OCI-LY1 (cell line): ENCODE data around the gene CRYGA.
A peak's percentile ranks its signal among the peaks of the same experiment; 100 is the strongest.

Experiments used
- H2AFZ ChIP-seq: fragments of 200-600 bp; sonication (generic), shearing (Covaris generic); 2 replicates; pipeline ENCODE4 v1.6.0; 2014; ENCODE audit warnings: antibody characterized with exemption, mild to moderate bottlenecking, low read length
- H3F3A ChIP-seq: fragments of 200-600 bp; sonication (generic), shearing (Covaris generic); 2 replicates; pipeline ENCODE4 v1.6.0; 2014; ENCODE audit warnings: mild to moderate bottlenecking, antibody characterized with exemption, low read length, moderate library complexity; ENCODE audit not compliant: insufficient read depth
- H3K27ac ChIP-seq: fragments of 200-600 bp; sonication (generic); 2 replicates; pipeline ENCODE4 v1.5.1; 2014; ENCODE audit warnings: low read length, mixed run types, mild to moderate bottlenecking, low read depth; ENCODE audit not compliant: poor library complexity, severe bottlenecking
- H3K27me3 ChIP-seq: fragments of 200-600 bp; sonication (generic); 2 replicates; pipeline ENCODE4 v1.6.0; 2014; ENCODE audit warnings: antibody characterized with exemption, mild to moderate bottlenecking, low read length, moderate library complexity; ENCODE audit not compliant: insufficient read depth
- H3K36me3 ChIP-seq: fragments of 200-600 bp; sonication (generic); 2 replicates; pipeline ENCODE4 v1.6.1; 2014; ENCODE audit warnings: mild to moderate bottlenecking, antibody characterized with exemption, low read length, moderate library complexity, mixed read lengths; ENCODE audit not compliant: insufficient read depth
- H3K4me1 ChIP-seq: fragments of 200-600 bp; sonication (generic); 2 replicates; pipeline ENCODE4 v1.5.1; 2014; ENCODE audit warnings: mild to moderate bottlenecking, low read length, moderate library complexity; ENCODE audit not compliant: insufficient read depth, severe bottlenecking
- H3K4me2 ChIP-seq: fragments of 200-600 bp; sonication (generic), shearing (Covaris generic); 2 replicates; pipeline ENCODE4 v1.6.1; 2014; ENCODE audit warnings: low read length
- H3K4me3 ChIP-seq: fragments of 200-600 bp; sonication (generic); 2 replicates; pipeline ENCODE4 v1.5.1; 2014; ENCODE audit warnings: low read length, low read depth, mild to moderate bottlenecking, mixed read lengths; ENCODE audit not compliant: poor library complexity, severe bottlenecking
- H3K79me2 ChIP-seq: fragments of 200-600 bp; shearing (Covaris generic); 2 replicates; pipeline ENCODE4 v1.6.1; 2016; ENCODE audit warnings: mixed run types, low read length, mixed read lengths; ENCODE audit not compliant: insufficient read depth
- H3K9ac ChIP-seq: fragments of 200-600 bp; sonication (generic), shearing (Covaris generic); 2 replicates; pipeline ENCODE4 v1.6.1; 2014; ENCODE audit warnings: mild to moderate bottlenecking, low read length, mixed read lengths
- H3K9me2 ChIP-seq: fragments of 200-600 bp; sonication (generic), shearing (Covaris generic); 2 replicates; pipeline ENCODE4 v1.6.1; 2014; ENCODE audit warnings: low read depth, mild to moderate bottlenecking, low read length, mixed read lengths
- H3K9me3 ChIP-seq: fragments of 200-600 bp; shearing (Covaris generic); 2 replicates; pipeline ENCODE4 v1.6.1; 2014; ENCODE audit warnings: low read length, mixed read lengths
- H4K20me1 ChIP-seq: fragments of 200-600 bp; sonication (generic), shearing (Covaris generic); 2 replicates; pipeline ENCODE4 v1.6.0; 2016; ENCODE audit warnings: mild to moderate bottlenecking, low read length; ENCODE audit not compliant: insufficient read depth
- EZH2 ChIP-seq: fragments of 200-600 bp; sonication (generic), shearing (Covaris generic); IDR thresholded peaks from 2 replicates; pipeline ENCODE4 v1.8.0; 2017; ENCODE audit warnings: borderline replicate concordance, mixed run types, mild to moderate bottlenecking, antibody characterized with exemption, low read length, moderate library complexity, mixed read lengths
- TF ChIP-seq, protein P1 (sequence below): fragments of 200-600 bp; sonication (generic), shearing (Covaris generic); IDR thresholded peaks from 2 replicates; pipeline ENCODE4 v1.5.1; 2017; ENCODE audit warnings: mild to moderate bottlenecking, antibody characterized with exemption, low read length, moderate library complexity, mixed read lengths

The CRYGA gene

DNA sequence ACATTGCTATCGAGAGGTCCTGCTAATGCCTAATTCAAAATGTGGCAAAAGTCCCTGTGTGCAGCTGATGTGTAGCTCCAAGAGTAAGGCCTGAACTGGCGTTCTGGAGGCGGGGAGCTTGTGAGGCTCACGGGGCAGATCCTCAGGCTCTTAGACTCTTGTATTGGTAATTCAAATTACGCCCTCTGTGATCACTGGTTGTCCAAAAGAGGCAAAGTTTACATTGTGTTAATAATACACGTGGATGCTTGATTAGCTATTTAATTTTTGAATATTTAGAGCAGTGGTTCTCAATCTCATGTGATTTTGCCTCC lies 12.4 kb upstream of the CRYGA start:
- Histone ChIP-seq H3K9ac (no peak overlapping the region), H3K9me2 (no peaks in the 10 kb centered on the region), H3F3A (no peaks in the 10 kb centered on the region), H3K36me3 (no peaks in the 10 kb centered on the region), H3K4me1 (no peaks in the 10 kb centered on the region), H3K9me3 (no peaks in the 10 kb centered on the region), H4K20me1 (no peaks in the 10 kb centered on the region), H2AFZ (no peak overlapping the region), H3K4me3 (no peak overlapping the region), H3K27me3 (no peaks in the 10 kb centered on the region), H3K4me2 (no peak overlapping the region), H3K79me2 (no peaks in the 10 kb centered on the region), H3K27ac (no peak overlapping the region)
- TF ChIP-seq EZH2: no peak
- TF ChIP-seq, protein P1, sequence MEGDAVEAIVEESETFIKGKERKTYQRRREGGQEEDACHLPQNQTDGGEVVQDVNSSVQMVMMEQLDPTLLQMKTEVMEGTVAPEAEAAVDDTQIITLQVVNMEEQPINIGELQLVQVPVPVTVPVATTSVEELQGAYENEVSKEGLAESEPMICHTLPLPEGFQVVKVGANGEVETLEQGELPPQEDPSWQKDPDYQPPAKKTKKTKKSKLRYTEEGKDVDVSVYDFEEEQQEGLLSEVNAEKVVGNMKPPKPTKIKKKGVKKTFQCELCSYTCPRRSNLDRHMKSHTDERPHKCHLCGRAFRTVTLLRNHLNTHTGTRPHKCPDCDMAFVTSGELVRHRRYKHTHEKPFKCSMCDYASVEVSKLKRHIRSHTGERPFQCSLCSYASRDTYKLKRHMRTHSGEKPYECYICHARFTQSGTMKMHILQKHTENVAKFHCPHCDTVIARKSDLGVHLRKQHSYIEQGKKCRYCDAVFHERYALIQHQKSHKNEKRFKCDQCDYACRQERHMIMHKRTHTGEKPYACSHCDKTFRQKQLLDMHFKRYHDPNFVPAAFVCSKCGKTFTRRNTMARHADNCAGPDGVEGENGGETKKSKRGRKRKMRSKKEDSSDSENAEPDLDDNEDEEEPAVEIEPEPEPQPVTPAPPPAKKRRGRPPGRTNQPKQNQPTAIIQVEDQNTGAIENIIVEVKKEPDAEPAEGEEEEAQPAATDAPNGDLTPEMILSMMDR: no peak

DNA sequence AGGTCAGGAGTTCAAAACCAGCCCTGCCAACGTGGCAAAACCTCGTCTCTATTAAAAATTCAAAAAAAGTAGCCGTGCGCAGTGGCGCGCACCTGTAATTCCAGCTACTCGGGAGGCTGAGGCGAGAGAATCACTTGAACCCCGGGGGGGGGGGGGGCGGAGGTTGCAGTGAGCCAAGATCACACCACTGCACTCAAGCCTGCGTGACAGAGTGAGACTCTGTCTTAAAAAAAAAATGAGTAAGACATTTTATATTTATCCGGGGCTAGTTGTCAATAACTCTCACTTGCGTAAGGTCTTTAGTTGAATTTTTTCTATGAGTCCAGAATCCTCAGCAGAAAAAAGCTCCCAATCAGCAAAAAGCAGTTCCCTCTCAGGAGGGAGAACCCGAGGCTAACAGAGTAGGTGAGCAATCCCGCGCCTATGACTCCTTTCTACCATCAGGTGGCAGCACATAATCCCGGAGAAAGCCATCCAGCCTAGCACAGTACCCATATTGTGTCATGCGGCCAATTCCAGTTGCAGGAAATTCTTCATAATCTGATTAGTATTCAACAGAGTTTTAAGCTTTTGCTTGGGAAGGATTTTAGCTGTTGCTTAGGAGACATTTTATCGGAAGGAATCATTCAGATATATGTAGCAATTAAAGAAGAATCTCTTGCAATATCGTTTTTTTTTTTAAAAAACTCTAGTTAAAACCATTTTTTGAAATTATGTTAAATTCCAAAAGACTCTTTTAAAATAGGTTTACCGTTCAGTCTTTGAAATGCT lies 11.9 kb upstream of the CRYGA start:
- Histone ChIP-seq H3K9me2 (no peaks in the 10 kb centered on the region), H3K4me1 (no peaks in the 10 kb centered on the region), H3K27ac (no peak overlapping the region), H3K4me3 (no peak overlapping the region), H3K4me2 (no peak overlapping the region), H3K36me3 (no peaks in the 10 kb centered on the region), H3K27me3 (no peaks in the 10 kb centered on the region), H3F3A (no peaks in the 10 kb centered on the region), H3K79me2 (no peaks in the 10 kb centered on the region), H2AFZ (no peak overlapping the region), H4K20me1 (no peaks in the 10 kb centered on the region), H3K9ac (no peak overlapping the region), H3K9me3 (no peaks in the 10 kb centered on the region)
- TF ChIP-seq EZH2: no peak
- TF ChIP-seq, protein P1: peak; percentile 84

DNA sequence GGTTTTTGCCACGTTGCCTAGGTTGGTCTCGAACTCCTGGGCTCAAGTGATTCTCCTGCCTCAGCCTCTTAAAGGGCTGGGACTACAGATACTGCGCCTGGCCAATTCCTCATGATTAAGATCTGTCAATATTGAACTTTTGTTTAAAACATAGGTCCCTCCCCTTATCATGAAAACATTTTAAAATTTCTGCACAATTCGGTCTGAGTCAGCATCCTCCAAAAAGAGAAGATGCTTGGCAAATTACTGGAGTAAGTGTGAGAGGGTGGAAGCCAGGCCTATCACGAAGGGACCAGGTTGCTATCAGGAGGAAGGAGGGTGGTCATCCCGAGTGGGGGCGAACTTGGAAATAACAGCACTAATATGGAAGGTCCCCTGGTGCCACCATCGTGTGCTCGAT lies 10.8 kb upstream of the CRYGA start:
- no peak overlapping the region for H3K4me2 ChIP-seq
- H3K4me1 ChIP-seq: no peaks in the 10 kb centered on the region
- H2AFZ ChIP-seq: no peak overlapping the region
- no peak overlapping the region for H3K9ac ChIP-seq
- no peaks in the 10 kb centered on the region for H3K9me3 ChIP-seq
- no peak overlapping the region for H3K4me3 ChIP-seq
- TF ChIP-seq, protein P1: no peak
- no peak for TF ChIP-seq EZH2
- H3K27ac ChIP-seq: no peak overlapping the region
- H3K36me3 ChIP-seq: no peaks in the 10 kb centered on the region
- H3K9me2 ChIP-seq: no peaks in the 10 kb centered on the region
- no peaks in the 10 kb centered on the region for H3K27me3 ChIP-seq
- no peaks in the 10 kb centered on the region for H4K20me1 ChIP-seq
- H3K79me2 ChIP-seq: no peaks in the 10 kb centered on the region
- H3F3A ChIP-seq: no peaks in the 10 kb centered on the region
